ENCODE measurements around the gene WDR1.

Gene WDR1

DNA sequence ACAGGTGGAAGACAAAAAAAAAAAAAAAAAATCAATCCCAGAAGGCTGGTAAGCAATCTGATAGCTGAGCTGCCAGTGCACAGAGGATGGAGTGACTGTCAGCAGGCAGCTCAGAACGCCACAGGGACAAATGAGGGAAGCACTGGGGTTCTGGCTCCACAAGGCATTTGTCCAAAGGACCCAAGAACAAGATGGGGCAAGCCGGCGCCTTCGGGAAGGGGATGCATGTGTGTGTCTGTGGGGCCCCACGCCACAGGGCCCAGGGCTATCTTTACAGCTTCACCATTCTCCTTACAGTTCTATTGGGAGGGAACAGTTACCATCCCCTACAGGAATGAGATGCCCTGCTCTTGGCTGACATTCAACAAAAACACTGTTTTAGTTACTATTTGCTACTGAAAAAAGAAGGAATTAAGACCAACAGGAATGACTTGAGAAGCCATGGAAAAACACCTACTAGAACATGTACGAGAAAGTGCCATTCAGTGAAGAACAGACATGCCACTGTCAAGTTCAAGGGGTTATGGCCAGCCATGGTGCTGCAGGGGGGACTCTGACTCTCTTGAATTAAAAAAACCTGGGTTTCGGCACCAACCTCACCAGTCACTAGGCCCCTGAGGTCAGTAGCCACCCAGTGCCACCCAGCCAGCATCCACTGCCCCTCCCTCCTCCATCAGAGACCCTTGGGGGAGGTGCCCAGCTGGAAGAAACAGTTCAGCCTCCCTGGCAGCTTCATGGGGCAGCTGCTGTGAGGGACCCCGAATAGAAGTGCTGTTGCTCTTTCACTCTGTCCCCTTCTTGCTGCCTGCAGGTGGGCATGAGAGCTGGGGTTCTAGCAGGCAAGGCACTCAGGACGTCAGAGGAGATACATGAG lies 18.5 kb downstream of the WDR1 start:
- no peak for DNase-seq

DNA sequence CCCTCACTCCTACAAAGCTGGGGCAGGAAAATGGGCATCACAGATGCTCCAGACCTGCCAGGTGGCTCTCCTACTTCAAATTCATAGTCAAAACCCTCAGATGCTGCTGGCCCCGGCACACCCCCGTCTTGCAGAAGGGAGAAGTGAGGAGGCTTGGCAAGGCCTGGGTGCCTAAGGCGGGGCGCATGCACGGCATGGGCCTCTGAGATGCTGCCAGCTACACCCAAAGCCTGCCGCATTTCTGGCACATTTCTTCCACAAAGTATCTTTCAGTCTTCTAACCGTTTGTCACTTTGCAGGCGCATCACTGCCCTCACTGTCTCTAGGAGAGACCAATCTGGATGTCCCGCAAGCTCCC lies 19.6 kb downstream of the WDR1 start:
- DNase-seq, result no peak

DNA sequence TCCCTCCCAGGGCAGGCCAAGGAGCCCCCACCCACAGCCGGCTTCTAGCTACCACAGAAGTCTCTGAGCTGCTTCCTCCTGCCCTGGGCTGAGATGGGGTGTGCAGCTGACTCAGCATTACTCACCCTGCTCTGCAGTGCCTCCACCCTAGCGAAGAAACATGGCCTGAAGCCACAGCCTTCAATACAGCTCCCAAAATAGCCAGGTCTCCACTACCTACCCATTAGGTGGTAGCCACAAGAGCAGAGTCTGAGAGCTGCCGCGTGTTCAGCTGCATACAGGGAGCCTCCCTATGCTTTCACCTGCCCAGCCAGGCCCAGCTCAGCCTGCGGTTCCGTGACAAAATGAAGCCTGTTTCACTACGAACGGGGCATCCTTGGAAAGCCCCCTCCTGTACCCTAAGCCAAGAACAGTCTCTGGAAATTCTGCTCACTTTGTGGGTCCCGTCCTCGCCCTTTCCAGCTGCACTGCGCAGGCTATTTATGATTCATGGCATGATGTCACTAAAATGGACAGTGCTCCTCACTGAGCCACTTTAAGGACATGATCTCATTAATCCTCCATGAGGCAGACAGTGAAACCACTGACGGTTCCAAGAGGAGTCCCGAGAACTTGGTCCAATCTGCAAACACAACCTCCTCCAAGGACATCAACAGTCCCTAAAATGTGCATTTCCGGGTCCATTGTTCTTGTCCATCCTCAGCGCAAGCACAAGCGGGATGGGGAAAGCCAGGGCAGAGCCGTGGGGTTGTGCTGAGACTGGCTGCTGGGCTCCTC lies 20.2 kb downstream of the WDR1 start:
- DNase-seq, result peak; percentile 71

DNA sequence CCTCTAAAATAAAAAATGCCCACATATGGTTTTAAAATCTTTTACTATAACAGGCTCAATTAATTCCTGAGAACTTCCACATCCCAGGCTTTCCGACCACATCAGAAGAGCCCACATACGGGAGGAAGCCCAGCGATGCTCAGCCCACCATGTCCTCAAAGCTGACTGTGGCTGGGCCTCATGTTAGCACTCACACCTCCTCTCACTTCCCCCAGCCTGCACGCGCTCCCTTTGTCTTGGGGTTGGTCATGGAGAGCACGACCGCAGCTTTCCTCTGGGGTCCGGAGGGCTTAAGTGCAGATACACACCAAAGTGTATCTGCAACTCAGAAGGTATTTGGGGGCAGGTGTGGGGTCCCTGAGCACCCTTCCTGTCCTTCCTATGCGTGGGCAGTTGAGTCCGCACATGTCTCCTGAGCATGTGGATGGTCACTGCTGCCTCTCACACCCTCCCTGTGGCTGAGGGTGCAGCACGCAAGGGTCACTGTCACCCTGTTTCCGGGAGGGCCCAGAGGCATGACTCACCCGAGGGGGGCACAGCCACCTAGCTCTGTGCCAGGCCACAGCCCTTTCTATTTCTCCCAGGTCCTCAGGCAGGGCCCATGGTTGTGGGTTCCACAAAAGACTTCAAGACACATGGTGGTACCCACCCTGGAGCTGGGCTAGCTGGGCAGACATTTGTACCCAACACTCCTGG lies 21.2 kb downstream of the WDR1 start:
- no peak for DNase-seq

DNA sequence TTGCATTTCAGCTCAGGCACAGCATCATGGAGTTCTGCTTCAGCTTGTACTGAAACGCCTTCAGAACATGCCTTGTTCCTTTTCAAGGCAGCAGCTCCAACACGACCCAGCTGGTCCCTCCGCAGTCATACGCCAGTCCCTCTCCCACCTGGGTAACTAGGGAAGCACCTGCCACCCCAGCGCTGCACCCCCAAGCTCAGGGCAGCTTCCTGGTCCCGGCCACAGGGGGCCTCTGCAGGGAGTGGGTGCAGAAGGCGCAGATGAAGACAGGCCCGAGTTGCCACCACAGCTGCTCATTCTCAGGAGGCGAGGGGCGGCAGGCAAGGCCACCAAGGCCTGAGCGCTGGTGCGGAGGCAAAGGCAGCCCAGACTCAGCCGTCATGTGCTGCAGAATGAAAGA lies 21.8 kb downstream of the WDR1 start:
- no peak for DNase-seq

DNA sequence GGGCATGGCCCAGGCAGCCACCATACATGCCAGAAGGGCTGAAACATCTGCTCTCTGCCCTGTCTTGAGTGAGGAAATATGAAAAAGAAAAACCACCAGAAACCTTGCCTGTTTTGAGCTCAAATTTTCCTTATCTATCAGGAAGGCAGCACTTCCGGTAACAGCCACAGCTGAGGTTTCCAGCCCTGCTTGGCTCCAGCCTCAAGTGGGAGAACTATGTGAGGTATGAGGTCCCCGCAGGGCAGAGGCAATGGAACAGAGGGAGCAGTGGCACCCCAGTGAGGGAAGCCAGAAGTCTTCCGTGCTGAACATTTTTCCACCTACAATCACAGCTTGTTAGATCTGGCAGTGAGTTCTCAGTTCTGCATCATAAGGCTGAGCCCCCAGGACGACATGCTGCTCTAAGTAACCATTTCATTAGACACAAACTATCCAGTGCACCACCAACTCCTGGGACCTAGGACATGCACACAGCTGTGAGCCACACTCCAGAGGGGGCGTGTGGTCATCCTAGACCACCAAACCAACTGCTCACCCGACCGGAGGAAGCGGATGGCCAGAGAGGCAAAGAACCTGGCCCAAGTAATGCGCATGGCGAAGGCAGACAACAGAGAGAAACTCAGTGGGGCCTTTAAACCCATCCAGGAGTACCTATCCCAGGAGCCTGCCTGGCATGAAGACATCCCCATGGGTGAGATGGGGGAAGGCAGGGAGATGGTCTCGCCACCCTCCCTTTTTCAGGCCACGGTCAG lies 22.6 kb downstream of the WDR1 start:
- no peak for DNase-seq

DNA sequence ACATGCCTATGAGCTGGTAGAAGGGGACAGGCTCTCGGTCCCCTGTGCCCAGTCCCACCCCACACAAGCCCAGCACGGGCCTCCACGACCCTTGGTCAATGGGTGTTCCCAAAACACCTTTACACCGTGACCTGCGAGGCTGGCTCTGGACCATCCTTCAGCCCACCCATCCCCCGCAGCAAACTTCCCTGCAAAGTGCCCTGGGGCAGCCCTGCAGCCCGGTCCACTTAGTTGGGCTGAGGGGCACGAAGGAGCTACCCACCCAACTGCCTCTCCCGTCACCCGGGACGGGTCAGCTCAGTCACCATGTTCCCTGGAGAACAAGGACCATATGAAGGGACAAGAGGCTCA lies 23.4 kb downstream of the WDR1 start:
- no peak for DNase-seq

DNA sequence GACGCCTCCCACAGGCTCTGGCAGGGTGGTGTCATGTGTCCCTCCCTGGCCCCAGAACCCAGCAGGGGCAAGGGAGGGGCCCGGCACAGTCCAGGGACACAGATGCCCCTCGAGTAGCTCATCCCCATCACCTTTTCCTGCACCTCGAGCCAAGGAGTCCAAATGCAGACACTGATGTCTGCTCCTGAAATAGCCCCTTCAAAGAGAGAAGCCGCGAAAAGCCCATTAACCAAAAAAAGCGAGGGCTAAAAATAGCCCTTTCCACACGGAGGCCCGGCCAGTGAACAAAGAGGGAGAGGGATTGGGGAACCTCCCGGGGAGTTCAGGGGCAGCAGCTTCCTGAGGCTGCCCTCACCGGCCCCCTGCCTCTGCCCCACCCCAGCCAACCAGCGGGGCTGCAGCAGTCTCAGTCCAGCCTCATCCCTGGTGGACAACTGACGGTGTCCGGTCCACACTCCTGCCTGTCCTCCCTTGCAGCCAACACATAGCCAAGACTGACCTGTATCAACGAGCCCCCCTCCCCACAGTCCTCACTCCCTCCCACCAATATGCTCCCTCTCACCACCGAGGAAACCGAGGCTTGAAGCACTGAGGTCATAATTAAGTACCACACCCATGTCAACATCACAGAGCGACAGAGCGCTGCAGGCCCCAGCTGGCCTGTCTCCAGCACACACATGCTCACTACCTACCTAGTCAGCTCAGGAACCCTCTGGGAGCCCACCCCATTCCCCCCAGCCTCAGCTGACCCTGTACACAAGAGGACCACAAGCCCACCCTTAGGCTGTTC lies 23.9 kb downstream of the WDR1 start:
- no peak for DNase-seq

DNA sequence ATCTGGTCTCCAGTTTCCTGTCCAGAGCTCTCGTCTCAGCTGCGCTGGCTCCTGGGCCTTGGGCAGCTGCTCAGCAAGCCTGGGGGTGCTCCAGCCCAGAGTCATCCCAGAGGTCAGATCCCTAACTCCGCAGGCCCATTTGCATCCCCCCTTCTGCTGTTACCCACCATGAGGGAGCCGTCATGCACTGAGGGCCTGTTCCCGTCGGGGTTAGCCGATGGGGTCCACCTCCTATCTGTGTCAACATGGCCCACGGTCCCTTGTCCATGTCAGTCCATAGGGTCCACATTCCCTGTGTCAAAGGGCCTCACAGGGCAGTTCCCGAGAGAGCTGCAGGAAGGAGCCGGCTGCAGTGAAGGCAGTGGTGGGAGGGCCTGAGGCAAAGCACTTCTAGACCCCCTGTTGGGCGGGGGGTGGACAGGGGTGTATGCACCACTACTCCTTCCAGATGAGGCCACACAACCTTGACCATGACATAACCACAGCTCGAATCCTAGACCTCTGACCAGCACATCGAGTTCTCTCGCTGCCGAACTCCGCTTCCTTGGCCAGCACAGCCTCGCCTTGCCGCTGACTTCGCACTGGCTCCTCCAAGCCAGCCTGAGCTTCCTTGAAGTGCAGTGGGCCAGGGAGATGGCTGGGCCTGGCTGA lies 24.9 kb downstream of the WDR1 start:
- no peak for DNase-seq

DNA sequence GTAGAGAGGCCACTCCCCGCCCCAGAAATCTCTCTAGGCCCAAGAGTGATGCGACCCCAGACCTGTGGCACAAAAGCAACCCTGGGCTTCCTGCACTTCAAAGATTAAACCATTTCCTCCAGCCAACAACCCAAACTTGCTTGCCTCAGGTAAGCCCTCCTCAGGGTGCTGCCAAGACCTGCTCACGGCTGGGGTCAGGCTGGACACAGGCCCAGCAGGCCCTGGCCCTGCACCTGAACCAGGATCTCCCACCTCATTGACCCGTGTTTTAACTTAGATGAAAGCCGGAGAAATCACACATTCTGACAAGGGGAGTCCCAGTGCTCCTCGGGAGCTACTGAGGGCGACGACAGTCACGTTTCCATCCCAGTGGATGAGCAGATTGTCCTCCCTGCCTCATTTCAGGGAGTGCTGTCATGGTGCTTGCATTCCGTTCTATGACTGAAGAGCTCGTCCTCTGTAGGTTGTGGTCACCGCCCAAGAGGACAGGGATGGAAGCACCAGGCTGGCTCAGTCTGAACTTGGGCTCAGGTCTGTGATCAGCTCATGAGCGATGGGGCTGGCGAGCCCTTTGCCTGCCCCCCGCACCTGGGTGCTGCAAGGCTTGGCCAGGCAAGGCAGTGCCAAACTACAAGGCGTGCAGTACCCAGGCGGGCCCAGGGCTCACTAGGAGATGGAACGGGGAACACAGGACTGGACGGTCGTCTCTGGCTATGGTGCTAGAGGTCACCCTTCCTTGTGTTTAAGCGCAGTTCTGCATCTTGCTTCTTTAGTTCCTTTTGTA lies 25.9 kb downstream of the WDR1 start:
- no peak for DNase-seq

DNA sequence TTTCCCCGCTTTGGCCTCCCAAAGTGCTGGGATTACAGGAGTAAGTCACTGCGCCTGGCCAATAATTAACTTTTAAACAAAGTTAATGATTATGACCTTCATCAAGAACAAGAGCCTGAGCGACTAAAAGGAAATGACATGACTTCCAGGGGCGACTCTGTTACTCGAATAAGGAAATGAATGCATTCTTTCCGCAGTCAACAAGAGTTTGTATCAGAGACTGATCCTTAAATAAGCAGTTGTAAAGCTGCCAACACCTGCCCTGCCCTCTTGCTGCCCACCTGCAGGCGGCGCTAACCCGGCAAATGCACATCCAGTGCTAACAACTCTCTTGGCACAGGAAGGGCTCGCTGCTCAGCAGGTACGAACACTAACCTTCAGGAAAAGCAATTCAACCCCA lies 27.3 kb downstream of the WDR1 start:
- DNase-seq, result no peak

DNA sequence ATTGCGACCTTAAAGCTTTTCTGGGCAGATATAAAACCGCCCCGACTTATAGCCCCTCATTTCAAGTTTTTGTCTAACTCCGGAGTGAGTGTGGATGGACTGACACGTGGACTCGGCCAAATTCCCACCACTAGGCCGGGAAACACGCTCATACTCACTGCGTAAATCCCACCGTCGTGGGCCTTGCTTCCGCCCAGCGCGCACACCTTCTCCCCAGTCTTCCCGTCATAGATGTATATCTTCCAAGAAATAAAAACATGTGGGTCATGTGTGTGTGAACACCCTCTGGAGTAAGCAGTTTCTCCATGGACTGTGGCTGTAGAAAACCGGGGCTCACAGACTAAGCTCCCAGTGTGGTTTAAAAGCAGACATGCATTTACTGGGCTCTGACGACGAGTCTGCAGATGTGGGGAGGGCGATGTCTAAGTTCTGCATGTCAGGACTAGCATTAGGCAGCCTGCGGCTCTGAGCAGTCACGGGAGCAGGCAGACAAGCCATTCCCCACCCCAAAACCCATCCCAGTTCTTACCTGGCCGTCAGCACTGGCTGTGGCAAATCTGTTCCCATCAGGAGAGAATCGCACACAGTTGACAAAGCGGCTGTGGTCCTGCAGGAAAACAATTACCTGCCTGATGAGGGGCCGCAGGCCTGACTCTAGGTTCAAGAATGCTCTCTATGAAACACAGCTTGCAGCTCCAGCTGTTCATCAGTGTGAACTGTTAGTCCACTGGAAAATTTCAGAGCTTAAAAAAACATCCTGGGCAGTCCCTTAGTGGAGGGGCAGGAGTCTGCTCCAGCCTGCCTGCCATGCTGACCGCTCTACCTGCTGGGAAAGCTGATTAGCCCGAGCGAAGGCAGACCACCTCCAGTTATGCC lies 28.2 kb downstream of the WDR1 start:
- DNase-seq, result no peak

DNA sequence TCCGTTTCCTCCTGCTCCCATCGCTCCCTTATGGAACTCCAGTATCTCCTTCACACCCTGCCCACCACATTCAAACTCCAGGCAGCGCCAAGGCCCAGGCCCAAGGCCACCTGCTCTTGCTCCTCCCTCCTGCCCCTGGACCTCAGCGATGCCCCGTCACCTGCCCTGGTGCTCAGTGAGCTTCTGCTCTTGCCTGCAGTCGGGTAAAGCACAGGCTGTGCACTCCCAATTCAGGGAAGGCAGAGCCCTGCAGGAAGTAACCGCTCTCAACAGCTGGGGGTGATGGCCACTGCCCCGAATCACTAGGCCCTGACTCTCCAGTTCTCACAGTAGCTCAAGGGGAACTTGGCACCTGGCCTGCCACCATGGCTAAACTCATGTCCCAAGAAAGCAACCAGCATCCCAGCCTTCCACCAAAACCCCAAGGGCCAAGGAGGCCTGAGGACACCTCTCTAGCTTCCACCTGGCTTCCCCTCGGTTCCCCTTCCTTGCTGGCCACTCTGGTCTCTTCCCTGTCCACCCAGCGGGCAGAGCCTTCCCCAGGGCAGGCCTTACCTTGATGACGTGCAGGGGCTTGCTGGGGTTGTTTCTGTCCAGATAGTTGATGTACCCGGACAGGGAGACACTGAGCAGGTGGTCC lies 29.3 kb downstream of the WDR1 start:
- DNase-seq, result no peak

DNA sequence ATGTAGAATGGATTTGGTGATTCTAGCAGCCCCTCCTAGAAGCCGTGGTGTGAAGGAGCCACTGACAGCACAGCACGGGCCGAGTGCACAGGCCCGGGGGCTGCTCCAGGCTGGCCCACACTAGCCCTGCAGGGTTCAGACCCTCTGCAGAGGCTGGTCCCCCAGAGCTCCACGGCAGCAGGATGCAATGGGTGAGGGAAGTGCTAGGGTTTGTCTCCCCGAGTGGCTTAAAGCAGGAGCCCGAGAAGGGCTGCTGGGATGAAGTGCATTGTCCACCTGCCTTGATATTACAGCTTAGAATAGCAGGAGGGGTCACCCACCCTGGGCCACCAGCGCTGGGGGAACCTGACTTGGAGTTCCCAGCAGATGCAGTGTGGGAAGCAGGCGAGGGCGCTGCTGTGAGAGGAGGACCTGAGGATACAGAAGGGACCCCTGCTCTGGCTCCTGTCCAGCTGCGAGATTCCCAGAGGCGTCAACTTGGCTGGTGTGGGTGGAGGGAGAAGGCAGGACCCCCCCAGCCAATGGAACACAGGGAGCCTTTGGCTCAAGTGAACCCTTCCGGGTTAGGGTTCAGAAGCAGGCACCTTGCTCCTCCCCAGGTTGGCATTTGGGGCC lies 30.0 kb downstream of the WDR1 start:
- DNase-seq, result no peak

DNA sequence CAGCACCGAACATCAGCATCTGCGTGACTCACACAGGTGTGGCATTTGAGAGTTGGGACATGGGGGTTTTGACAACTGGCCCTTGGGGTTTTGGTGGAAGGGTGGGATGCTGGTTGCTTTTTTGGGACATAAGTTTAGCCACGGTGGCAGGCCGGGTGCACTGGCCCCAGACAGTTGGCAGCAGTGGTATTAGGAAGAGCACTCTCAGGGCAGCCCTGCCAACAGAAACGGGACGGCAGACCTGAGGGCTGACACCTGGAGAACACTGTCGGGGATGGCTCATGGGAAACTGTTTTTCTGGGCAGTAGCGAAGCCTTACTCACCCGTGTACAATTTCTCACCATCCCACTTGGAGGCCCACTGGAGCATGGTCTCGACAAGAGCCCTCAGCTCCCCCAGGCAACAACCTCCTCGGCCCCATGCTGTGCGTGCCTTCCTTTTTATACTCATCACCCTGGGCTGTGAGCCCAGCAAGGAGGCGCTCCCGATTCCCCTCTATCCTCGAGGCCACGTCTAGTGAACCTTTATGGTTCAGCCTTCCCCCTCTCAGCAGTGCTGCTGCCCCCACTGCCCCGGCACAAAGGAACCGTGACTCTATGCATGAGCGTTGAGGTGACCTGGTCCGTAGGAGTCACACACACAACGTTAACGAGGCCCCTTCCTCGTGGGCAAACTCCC lies 30.6 kb downstream of the WDR1 start:
- no peak for DNase-seq

DNA sequence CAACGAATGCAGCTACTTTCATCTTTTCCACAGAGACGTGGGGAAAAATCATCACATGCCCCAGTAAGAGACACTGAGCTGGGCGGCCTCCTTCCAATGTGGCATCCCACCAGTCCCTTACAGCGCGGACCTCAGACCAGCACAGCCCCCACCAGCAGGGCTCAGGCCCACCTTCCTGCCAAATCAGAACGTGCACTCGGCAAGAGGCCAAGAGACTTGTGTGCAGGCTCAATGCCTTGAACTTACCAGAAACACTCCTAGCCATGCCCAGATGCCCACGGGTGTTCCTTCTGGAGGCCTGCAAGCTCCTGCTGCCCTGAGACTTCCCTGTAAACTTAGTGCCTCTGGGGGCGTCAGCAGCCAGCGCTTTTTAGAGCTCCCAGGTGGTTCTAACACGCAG lies 31.2 kb downstream of the WDR1 start:
- DNase-seq, result no peak

DNA sequence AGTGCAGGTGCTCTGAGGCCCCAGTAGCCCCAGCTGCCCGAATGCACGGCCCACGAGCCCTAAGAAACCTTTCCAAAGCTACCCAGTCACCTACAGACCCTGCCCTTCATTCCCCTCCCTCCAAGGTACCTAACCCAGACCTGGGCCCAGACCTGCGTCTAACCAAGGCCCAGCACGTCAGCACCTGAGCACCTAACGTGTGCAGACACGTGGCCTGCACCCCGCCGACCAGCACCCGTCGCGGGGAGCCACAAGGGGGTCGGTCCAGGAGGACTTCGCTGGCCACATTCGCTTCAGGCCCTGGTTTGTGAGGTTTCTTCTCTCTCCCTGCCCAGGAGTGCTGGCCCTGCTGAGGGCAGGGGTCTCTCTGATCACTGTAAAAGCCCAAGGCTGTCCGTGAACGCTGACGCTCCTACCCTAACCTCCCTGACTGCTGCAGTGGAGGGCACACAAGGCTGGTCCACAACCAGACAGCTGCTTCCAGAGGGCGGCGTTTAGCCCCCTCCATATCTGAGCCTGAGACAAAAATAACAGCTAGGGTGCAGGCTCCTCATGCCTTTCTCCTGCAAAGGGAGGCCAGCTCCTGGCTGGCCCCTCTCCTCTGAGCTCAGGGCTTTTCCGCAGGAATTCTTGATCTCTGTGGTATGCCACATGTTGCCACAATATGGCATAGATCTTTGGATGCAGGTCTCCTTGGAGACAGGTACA lies 31.8 kb downstream of the WDR1 start:
- no peak for DNase-seq

Measured in kidney glomerular epithelial cell (primary cell).